Neural progenitor cell (in vitro differentiated cells): ENCODE data around the gene C3orf20.

Source experiments
- EZH2 ChIP-seq: fragments of 200-600 bp; sonication (generic); IDR thresholded peaks from 2 replicates; pipeline ENCODE4 v1.6.1; 2017; ENCODE audit warnings: antibody characterized with exemption, mild to moderate bottlenecking, moderate library complexity
- TF ChIP-seq, protein P1 (sequence below): fragments of 200-600 bp; sonication (generic); IDR thresholded peaks from 2 replicates; pipeline ENCODE4 v1.5.1; 2017; ENCODE audit warnings: antibody characterized with exemption, mild to moderate bottlenecking

- TF ChIP-seq, protein P1, sequence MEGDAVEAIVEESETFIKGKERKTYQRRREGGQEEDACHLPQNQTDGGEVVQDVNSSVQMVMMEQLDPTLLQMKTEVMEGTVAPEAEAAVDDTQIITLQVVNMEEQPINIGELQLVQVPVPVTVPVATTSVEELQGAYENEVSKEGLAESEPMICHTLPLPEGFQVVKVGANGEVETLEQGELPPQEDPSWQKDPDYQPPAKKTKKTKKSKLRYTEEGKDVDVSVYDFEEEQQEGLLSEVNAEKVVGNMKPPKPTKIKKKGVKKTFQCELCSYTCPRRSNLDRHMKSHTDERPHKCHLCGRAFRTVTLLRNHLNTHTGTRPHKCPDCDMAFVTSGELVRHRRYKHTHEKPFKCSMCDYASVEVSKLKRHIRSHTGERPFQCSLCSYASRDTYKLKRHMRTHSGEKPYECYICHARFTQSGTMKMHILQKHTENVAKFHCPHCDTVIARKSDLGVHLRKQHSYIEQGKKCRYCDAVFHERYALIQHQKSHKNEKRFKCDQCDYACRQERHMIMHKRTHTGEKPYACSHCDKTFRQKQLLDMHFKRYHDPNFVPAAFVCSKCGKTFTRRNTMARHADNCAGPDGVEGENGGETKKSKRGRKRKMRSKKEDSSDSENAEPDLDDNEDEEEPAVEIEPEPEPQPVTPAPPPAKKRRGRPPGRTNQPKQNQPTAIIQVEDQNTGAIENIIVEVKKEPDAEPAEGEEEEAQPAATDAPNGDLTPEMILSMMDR, result no peak
- TF ChIP-seq EZH2, result no peak
Measured at GRCh38 chr3:14787630-14788029, 112.7 kb downstream of the C3orf20 start.
